GM18951 (cell line): ENCODE results near the gene EVX2.

ENCODE experiments used
- POLR2A ChIP-seq: IDR thresholded peaks from 4 replicates; pipeline ENCODE4 v1.6.1; 2011; ENCODE audit warnings: mild to moderate bottlenecking; ENCODE audit not compliant: insufficient read length, insufficient read depth; ENCODE audit errors: extremely low read depth
- in situ Hi-C: fragments of 300-500 bp; cut with MboI; formaldehyde crosslinking; loops from one replicate; pipeline ENCODE4 v1.12.0; 2022; ENCODE audit warnings: low sequenced_read_pairs, mixed read lengths, inconsistent platforms; ENCODE audit not compliant: unreplicated experiment

EVX2 gene

DNA sequence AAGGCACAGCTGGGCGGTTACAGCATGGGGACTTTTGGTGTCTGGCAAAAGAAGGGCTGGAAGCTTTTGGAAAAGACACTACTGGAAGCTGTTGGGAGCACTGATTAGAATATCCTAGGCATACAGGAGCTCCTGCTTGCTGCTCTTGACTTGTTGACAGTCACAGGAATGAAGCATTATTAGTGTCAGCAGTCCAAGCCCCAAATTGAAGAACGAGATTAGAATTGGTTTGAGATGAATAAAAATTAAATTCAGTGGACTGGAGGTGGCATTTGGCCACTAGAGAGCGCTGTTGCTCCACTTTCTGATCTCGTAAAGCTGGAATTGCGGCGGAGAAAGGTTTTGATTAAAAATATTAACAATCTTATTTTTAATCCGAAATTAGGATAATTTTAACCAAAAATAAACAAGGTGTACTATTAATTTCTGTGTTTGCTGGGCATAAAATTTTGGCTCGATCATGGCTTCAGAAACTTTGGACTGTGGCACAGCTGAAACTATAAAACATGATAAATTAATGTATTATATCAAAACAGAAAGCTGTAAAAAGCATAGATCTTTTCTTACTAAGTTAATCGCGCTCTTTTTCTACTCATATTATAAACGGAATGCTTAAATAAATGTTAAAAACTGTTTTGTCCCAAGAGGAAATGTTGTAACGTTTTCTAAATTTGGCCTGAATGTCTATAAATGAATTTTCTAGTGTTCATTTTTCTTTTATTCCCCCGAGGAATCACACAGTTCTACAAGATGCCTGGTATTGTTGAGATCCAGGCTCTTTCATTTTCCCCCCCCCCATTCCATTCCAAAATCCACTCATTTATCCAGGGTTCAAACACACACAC is 43.4 kb upstream of the EVX2 start:
- in situ Hi-C loops, result loop anchor here (10.0 kb wide), 2 partner anchors 508 to 1018 kb away; no protein-coding TSS in a partner anchor
- TF ChIP-seq POLR2A, result no peak

DNA sequence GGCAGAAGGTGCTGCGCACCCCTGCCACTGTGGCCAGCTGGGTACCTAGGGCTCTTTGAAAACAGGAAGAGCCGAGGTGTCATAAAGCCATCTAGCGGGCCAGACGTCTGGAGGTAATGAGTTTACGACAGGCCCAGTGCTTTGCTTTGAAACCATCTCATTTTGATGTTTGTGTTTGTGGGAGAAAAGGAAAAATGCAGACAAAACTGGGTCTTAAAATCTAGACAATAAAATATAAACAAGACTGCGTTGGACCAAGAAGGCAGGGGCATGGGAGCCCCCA is 42.0 kb upstream of the EVX2 start:
- TF ChIP-seq POLR2A, result no peak
- in situ Hi-C loops, result loop anchor here (10.0 kb wide), 2 partner anchors 509 to 1019 kb away; no protein-coding TSS in a partner anchor

GRCh38 chr2:176124947-176125771 is 41.4 kb upstream of the EVX2 start:
- no peak for TF ChIP-seq POLR2A
- in situ Hi-C loops, result loop anchor here (10.0 kb wide), 2 partner anchors 510 to 1020 kb away; no protein-coding TSS in a partner anchor

DNA sequence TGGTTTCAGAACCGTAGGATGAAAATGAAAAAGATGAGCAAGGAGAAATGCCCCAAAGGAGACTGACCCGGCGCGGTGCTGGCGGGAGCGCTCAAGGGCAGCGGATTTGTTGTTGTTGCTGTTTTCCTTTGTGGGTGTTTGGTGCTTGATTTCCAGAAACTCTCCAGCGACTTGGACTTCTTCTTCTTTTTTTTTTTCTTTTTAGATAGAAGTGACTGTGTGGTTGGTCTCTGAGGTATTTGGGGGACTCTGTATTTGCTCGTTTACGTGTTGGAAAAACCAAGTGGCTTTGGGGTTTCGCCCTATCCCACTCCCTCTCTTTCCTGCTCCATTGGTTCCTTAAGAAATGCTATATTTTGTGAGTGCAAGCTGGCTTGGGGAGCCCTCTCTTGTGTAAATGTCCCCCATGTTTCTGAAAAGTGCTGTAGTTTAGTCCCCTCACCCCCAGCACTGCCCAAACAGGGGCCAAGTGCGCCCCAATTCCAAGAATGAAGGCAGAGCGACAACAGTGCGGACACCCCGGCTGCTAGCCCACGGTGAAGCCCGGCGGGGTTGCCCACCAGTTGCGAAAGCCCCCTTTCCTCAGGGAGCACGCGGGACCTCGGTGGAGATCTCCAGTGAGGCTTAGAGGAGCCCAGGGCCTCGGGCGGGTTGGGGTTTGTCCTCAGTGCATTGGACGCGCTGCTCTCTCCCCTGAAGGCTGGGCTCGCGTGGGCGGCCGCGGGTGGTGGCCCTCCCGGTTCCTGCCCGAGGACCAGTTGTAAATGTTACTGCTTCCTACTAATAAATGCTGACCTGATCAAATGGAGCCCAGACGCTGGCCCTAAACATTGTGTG is 40.6 kb upstream of the EVX2 start:
- in situ Hi-C loops, result loop anchor here (10.0 kb wide), 2 partner anchors 510 to 1020 kb away; no protein-coding TSS in a partner anchor

DNA sequence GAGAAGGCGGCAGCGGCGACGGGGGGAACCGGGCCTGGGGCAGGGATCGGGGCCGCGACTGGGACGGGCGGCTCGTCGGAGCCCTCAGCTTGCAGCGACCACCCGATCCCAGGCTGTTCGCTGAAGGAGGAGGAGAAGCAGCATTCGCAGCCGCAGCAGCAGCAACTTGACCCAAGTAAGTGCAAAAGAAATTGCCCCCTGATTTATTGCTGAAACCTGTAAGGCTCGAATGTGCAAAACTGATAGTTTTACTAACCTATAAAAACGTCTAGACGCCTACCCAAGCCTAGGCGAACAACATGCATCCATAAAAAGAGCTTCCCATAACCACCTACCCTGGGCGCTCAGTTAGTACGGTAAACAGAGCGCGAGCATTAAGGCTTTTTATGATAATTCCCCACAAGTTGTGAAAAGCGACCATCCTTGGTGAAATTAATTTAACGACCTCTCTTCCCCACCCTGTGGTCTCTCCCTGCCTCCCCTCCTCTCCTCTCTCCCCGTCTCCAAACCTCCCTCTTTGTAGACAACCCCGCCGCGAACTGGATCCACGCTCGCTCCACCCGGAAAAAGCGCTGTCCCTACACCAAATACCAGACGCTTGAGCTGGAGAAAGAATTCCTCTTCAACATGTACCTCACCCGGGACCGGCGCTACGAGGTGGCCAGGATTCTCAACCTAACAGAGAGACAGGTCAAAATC is 39.8 kb upstream of the EVX2 start:
- TF ChIP-seq POLR2A, result no peak
- in situ Hi-C loops, result loop anchor here (10.0 kb wide), 2 partner anchors 511 to 1021 kb away; no protein-coding TSS in a partner anchor

More for the DNA sequence above, 40.6 kb upstream of the EVX2 start:
- no peak for TF ChIP-seq POLR2A

DNA sequence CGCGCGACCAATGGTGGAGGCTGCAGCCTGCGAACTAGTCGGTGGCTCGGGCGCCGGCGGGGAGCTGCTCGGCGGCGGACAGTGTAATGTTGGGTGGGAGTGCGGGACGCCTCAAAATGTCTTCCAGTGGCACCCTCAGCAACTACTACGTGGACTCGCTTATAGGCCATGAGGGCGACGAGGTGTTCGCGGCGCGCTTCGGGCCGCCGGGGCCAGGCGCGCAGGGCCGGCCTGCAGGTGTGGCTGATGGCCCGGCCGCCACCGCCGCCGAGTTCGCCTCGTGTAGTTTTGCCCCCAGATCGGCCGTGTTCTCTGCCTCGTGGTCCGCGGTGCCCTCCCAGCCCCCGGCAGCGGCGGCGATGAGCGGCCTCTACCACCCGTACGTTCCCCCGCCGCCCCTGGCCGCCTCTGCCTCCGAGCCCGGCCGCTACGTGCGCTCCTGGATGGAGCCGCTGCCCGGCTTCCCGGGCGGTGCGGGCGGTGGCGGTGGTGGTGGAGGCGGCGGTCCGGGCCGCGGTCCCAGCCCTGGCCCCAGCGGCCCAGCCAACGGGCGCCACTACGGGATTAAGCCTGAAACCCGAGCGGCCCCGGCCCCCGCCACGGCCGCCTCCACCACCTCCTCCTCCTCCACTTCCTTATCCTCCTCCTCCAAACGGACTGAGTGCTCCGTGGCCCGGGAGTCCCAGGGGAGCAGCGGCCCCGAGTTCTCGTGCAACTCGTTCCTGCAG is 39.1 kb upstream of the EVX2 start, which contains the start of gene HOXD9:
HOXD9 (plus strand) TSS at position 37 of the 728 bp plus-strand sequence; CDS start at position 87, 50 bp downstream.
- no peak for TF ChIP-seq POLR2A
- in situ Hi-C loops, result loop anchor here (10.0 kb wide), 2 partner anchors 512 to 1022 kb away; no protein-coding TSS in a partner anchor

GRCh38 chr2:176122052-176122682 is 38.4 kb upstream of the EVX2 start:
- TF ChIP-seq POLR2A, result no peak
- in situ Hi-C loops, result loop anchor here (10.0 kb wide), 2 partner anchors 513 to 1023 kb away; no protein-coding TSS in a partner anchor

DNA sequence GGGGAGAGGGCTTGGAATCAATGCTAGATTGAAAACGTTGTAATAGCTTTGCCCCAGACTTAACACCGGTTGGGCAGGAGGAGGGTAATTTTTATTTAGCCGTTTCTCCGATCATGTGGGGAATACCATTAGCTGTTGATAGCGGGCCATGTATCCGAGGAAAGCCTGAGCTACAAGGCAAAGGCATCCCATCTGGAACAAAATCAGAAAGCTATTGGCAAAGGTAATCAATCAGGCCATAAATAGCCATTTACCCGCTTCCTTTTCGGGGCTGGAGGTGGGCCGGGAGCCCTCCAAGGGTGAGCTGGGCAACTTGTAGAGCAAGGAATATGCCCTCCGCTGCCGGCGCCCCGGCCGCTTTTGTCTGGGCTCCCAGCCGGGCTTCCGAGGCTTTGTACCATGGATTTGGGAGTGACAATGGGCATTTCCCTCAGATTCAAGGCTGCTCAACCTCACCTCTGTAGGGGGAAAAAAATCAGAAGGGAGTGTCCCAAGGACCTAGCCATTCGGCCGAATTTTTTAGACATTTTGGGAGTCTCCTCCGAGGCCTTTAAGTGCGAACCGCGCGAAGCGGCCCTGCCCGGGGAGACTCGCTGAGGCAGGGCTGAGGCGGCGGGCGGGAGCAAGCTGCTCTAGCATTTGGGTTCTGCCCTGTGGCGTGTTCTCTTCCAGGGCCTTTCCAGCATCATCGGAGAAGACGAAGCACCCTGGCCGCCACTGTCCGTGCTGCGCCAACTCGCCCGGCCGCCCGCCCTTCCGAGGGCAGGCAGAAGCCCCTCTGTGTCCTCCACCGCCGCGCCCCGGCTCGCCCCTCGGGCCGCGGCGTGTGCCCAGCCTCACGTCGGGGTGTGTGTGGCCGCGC is 37.7 kb upstream of the EVX2 start:
- in situ Hi-C loops, result loop anchor here (10.0 kb wide), 2 partner anchors 513 to 1023 kb away; no protein-coding TSS in a partner anchor
- TF ChIP-seq POLR2A, result no peak

- in situ Hi-C loops, result loop anchor here (10.0 kb wide), 2 partner anchors 514 to 1024 kb away; no protein-coding TSS in a partner anchor
- no peak for TF ChIP-seq POLR2A
Measured at GRCh38 chr2:176120364-176121189, 36.8 kb upstream of the EVX2 start.

DNA sequence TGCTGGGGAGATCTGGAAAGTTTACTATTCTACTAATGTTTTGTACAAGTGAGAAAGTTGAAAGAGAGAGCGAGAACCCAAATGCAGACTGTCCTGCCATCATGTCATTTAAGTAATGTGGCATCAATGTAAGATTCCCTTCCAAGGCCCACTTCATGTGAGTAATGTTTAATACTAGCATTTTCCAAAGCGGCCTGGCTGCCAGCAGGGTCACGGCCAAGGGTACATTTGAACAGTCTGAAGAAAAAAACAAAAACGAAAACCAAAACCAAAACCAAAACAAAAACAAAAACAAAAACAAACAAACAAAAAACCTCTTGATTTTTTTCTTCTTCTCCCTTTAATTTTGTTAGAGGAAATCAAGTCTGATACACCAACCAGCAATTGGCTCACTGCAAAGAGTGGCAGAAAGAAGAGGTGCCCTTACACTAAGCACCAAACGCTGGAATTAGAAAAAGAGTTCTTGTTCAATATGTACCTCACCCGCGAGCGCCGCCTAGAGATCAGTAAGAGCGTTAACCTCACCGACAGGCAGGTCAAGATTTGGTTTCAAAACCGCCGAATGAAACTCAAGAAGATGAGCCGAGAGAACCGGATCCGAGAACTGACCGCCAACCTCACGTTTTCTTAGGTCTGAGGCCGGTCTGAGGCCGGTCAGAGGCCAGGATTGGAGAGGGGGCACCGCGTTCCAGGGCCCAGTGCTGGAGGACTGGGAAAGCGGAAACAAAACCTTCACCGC is 35.0 kb upstream of the EVX2 start:
- in situ Hi-C loops, result no loop called here
- TF ChIP-seq POLR2A, result no peak
